ENCODE data around the gene BTG2. TPM values are rescaled to one million over a fixed set of nuclear protein-coding genes. Genes with fewer than 3 reads are reported as not detected.
A peak's percentile ranks its signal among the peaks of the same experiment; 100 is the strongest.

BTG2 gene
- total RNA-seq, 1 experiment from 2014 or later = 2.0 TPM

GRCh38 chr1:203320591-203321272 lies 15.4 kb downstream of the BTG2 start:
- H3K9me3 ChIP-seq = no peaks in the 10 kb centered on the region
- H3K4me3 ChIP-seq = no peak overlapping the region
- no peak for DNase-seq
- H3K27me3 ChIP-seq = peaks cover 8% of the 10 kb centered on the region; the same call in 1 of the 2 replicates
- no peaks in the 10 kb centered on the region for H3K36me3 ChIP-seq

GRCh38 chr1:203321273-203322052 lies 16.1 kb downstream of the BTG2 start:
- Histone ChIP-seq H3K4me3 (no peak overlapping the region), H3K9me3 (no peaks in the 10 kb centered on the region), H3K36me3 (no peaks in the 10 kb centered on the region), H3K27me3 (peaks cover 8% of the 10 kb centered on the region; the same call in 1 of the 2 replicates)
- no peak for DNase-seq

- Histone ChIP-seq H3K9me3 (no peaks in the 10 kb centered on the region), H3K27me3 (peaks cover 5% of the 10 kb centered on the region; the same call in 1 of the 2 replicates), H3K4me3 (no peak overlapping the region), H3K36me3 (no peaks in the 10 kb centered on the region)
- no peak for DNase-seq
Measured at GRCh38 chr1:203322500-203323179, 17.3 kb downstream of the BTG2 start.

DNA sequence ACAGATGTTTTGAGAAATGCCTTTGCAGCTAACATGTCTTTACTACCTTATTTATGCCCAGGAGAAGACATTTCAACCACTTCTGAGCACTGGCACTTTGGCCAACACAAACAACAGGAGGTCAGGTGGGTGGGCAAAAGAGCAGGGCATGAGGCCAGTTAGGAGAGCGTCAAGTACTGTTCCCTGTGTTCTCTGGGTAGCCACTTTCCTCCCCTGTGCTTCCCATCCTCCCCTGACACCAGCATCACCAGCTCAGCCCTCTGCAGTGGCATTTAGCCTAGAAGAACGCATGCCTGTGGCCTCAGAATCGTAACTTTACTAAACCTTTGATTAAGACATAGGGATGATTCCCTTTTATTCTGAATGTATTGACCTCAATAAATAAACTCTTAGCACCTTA lies 18.3 kb downstream of the BTG2 start:
- Histone ChIP-seq H3K9me3 (no peaks in the 10 kb centered on the region), H3K27me3 (peaks cover 5% of the 10 kb centered on the region; the same call in 1 of the 2 replicates), H3K36me3 (no peaks in the 10 kb centered on the region), H3K4me3 (no peak overlapping the region)
- DNase-seq = no peak

DNA sequence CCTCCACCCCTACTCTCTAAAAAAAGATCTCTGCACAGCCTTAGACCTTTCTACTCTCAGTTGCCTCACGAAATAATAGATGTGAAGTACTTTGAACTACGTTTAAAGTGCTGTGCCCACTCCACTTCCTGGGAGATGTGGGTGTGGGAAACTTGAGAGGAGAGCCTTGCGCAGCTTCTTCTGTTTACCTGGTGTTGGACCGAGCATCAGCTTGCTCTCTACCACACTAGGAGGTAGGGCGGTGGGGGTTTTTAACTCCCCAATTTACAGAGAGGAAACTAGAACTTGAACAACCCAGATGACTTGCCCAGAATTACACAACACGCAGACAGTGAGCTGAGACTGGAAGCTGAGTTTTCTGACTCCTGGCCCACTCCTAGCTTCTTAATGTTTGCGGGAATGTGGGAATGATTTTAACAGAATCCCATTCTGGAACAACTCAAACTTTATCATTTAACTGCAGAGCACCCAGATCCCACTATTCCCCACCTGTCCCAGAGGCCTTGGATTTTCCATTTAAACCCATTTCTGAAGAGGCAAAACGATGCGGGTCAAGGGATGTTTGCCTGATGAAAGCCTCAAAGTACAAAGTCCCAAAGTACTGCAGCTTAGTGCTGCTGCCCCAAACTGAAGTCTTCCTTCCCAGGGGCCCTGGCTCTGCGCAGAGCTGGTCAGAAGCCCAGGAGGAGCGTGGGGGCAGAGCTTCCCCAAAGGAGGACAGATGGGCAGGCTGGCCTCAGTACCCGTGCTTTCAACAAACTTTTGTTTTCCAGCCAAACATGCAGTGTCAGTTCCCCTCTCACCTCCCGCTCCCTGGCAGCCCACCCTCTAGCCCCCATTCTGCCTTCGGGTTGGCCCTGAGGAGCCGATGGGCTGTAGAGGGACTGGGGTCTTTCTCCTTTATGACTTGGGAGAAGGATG lies 19.0 kb downstream of the BTG2 start:
- peaks cover 5% of the 10 kb centered on the region; the same call in 1 of the 2 replicates for H3K27me3 ChIP-seq
- DNase-seq = no peak
- no peaks in the 10 kb centered on the region for H3K36me3 ChIP-seq
- H3K4me3 ChIP-seq = no peak overlapping the region
- no peaks in the 10 kb centered on the region for H3K9me3 ChIP-seq

GRCh38 chr1:203325026-203325417 lies 19.7 kb downstream of the BTG2 start:
- peaks cover 5% of the 10 kb centered on the region; the same call in 1 of the 2 replicates for H3K27me3 ChIP-seq
- H3K36me3 ChIP-seq = no peaks in the 10 kb centered on the region
- H3K9me3 ChIP-seq = no peaks in the 10 kb centered on the region
- DNase-seq = no peak
- H3K4me3 ChIP-seq = no peak overlapping the region

GRCh38 chr1:203325418-203326091 lies 20.2 kb downstream of the BTG2 start:
- no peak overlapping the region for H3K4me3 ChIP-seq
- DNase-seq = peak; percentile 29
- H3K27me3 ChIP-seq = peaks cover 5% of the 10 kb centered on the region; the same call in 1 of the 2 replicates
- H3K36me3 ChIP-seq = no peaks in the 10 kb centered on the region
- no peaks in the 10 kb centered on the region for H3K9me3 ChIP-seq

GRCh38 chr1:203326830-203327683 lies 21.7 kb downstream of the BTG2 start:
- Histone ChIP-seq H3K27me3 (peaks cover 5% of the 10 kb centered on the region; the same call in 1 of the 2 replicates), H3K36me3 (no peaks in the 10 kb centered on the region), H3K9me3 (no peaks in the 10 kb centered on the region), H3K4me3 (peak overlapping the region; percentile 48)
- DNase-seq = peak; percentile 90

GRCh38 chr1:203327684-203328457 lies 22.6 kb downstream of the BTG2 start:
- no peaks in the 10 kb centered on the region for H3K9me3 ChIP-seq
- H3K27me3 ChIP-seq = 0 out of 2 replicates have a peak, but pooled peaks cover 3% of the 10 kb centered on the region
- H3K36me3 ChIP-seq = no peaks in the 10 kb centered on the region
- DNase-seq = peak; percentile 56
- H3K4me3 ChIP-seq = peak overlapping the region; percentile 48

DNA sequence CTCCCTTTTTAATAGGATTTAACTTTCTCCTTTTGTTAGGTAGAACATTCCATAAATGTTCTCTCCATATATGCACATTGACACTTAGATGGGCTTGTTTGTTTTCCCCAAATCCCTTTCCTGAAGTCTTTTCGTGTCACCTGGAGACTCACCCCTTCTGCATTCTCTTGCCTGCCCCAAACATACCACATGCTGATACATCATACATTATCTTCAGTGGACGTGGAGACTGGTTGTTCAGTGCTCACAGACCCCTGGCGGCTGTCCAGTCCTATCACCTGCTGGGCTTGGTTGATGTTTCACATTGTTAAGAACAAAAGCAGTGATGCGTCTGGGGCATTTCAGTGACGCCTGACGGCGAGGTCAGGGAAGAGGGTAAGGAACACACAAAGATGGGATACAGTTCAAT lies 23.4 kb downstream of the BTG2 start:
- Histone ChIP-seq H3K4me3 (no peak overlapping the region), H3K36me3 (no peaks in the 10 kb centered on the region), H3K27me3 (0 out of 2 replicates have a peak, but pooled peaks cover 3% of the 10 kb centered on the region), H3K9me3 (no peaks in the 10 kb centered on the region)
- no peak for DNase-seq

- Histone ChIP-seq H3K36me3 (no peaks in the 10 kb centered on the region), H3K9me3 (no peaks in the 10 kb centered on the region), H3K4me3 (no peak overlapping the region), H3K27me3 (no peaks in the 10 kb centered on the region)
- DNase-seq = no peak
Measured at GRCh38 chr1:203331224-203331623, 25.9 kb downstream of the BTG2 start.

DNA sequence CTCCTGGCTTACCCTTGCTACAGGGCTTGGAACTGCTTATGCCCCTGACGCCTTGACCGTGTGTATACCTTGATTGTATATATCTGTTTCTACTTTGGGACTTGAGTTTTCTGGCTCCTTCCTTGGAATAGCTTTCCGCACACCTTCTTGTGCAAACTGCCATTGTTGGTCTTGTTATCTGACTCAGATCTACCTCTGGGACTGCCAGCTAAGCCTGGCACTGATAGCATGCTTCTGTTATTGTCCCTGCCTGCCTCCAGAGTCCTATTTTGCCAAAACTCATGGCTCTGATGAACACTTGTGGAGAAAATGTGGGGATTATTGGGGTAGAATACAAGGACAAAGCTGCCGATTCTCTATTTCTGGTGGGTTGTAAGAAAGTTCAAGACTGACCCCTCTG lies 30.2 kb downstream of the BTG2 start:
- Histone ChIP-seq H3K36me3 (no peaks in the 10 kb centered on the region), H3K27me3 (no peaks in the 10 kb centered on the region; the same call in 1 of the 2 replicates), H3K9me3 (no peaks in the 10 kb centered on the region), H3K4me3 (no peak overlapping the region)
- DNase-seq = no peak

GRCh38 chr1:203336097-203336496 lies 30.8 kb downstream of the BTG2 start:
- H3K27me3 ChIP-seq = peaks cover 5% of the 10 kb centered on the region
- H3K9me3 ChIP-seq = no peaks in the 10 kb centered on the region
- no peak for DNase-seq
- H3K36me3 ChIP-seq = no peaks in the 10 kb centered on the region
- no peak overlapping the region for H3K4me3 ChIP-seq

DNA sequence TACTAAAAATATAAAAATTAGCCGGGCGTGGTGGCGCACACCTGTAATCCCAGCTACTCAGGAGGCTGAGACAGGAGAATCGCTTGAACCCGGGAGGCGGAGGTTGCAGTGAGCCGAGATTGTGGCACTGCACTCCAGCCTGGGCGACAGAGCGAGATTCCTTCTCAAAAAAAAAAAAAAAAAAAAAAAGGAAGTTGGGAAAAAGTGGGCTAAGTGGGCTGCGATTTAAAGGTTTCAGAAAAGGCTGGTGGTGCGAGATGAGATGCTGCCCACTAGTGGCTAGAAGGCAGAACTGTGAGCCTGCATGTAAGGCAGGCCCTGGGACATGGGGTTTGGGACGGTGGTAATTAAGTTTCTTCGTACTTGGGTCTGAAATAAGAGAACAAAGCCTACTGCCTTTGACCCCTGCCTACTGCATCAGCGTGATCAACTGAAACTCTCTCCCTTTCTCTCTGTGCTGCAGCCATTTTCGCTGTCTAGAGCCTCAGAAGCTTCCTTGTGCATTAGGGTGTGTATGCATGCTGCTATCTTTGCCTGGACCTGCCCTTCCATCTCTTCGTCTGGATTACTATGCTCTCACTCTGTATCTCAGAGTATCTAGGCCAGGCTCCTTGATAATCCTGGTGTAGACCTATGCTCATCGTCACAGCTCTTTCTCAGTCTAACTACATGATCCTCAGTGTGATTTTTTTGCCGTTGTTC lies 33.2 kb downstream of the BTG2 start:
- no peaks in the 10 kb centered on the region for H3K36me3 ChIP-seq
- DNase-seq = peak; percentile 36
- no peaks in the 10 kb centered on the region for H3K9me3 ChIP-seq
- peaks cover 17% of the 10 kb centered on the region for H3K27me3 ChIP-seq
- no peak overlapping the region for H3K4me3 ChIP-seq

All from MG63 (cell line).